GM19238 (cell line): ENCODE results near the gene C19orf38.

Source experiments
- DNase-seq: peaks from one replicate; pipeline ENCODE4 v3.0.0; 2011; ENCODE audit warnings: low spot score; ENCODE audit not compliant: insufficient read length

Gene C19orf38

GRCh38 chr19:10848230-10848856, at the start of gene C19orf38:
TSS of gene C19orf38 (plus strand) at chr19:10848415. CDS start at chr19:10848509, 94 bp downstream.
- no peak for DNase-seq

GRCh38 chr19:10800488-10800887, 47.7 kb upstream of the C19orf38 start:
- no peak for DNase-seq

- no peak for DNase-seq
These were observed 45.7 kb upstream of the C19orf38 start for GRCh38 chr19:10802479-10802878.

- DNase-seq: no peak
These were observed 45.0 kb upstream of the C19orf38 start for GRCh38 chr19:10803252-10803651.

GRCh38 chr19:10805065-10805757, 43.0 kb upstream of the C19orf38 start:
- DNase-seq: no peak

GRCh38 chr19:10805758-10806247, 42.4 kb upstream of the C19orf38 start:
- DNase-seq: no peak

- DNase-seq: no peak
These were observed 39.1 kb upstream of the C19orf38 start for GRCh38 chr19:10808937-10809649.

- DNase-seq: no peak
These were observed 38.4 kb upstream of the C19orf38 start for GRCh38 chr19:10809651-10810285.

- DNase-seq: no peak
These were observed 36.7 kb upstream of the C19orf38 start for GRCh38 chr19:10811391-10812111.

- no peak for DNase-seq
These were observed 36.0 kb upstream of the C19orf38 start for GRCh38 chr19:10812196-10812595.

GRCh38 chr19:10812902-10813404, 35.3 kb upstream of the C19orf38 start:
- DNase-seq: no peak

- no peak for DNase-seq
These were observed 33.1 kb upstream of the C19orf38 start for GRCh38 chr19:10815007-10815536.

GRCh38 chr19:10815969-10816644, 32.1 kb upstream of the C19orf38 start:
- DNase-seq: no peak

GRCh38 chr19:10816691-10817090, 31.5 kb upstream of the C19orf38 start:
- DNase-seq: no peak

- no peak for DNase-seq
These were observed 30.8 kb upstream of the C19orf38 start for GRCh38 chr19:10817291-10818038.

- DNase-seq: no peak
These were observed 29.7 kb upstream of the C19orf38 start for GRCh38 chr19:10818301-10819123.

- DNase-seq: no peak
These were observed 28.8 kb upstream of the C19orf38 start for GRCh38 chr19:10819124-10820060.
